Stimulated activated CD8-positive, alpha-beta memory T cell treated with anti-CD3 and anti-CD28 coated beads, Interleukin-12 subunit alpha, Interleukin-12 subunit beta, amount 100 ng/mL, for 24 hours (primary cell): Measurements from ENCODE around the gene GCLC.
"Not testable (repeated sequence)": the region's sequence is repeated elsewhere in the genome, so short reads cannot be mapped to it uniquely, and the experiment has no call there.

Experiments used
- DNase-seq: peaks from one replicate; pipeline ENCODE4 v3.0.0-alpha.2; 2020; ENCODE audit errors: extremely low read depth

GCLC gene

DNA sequence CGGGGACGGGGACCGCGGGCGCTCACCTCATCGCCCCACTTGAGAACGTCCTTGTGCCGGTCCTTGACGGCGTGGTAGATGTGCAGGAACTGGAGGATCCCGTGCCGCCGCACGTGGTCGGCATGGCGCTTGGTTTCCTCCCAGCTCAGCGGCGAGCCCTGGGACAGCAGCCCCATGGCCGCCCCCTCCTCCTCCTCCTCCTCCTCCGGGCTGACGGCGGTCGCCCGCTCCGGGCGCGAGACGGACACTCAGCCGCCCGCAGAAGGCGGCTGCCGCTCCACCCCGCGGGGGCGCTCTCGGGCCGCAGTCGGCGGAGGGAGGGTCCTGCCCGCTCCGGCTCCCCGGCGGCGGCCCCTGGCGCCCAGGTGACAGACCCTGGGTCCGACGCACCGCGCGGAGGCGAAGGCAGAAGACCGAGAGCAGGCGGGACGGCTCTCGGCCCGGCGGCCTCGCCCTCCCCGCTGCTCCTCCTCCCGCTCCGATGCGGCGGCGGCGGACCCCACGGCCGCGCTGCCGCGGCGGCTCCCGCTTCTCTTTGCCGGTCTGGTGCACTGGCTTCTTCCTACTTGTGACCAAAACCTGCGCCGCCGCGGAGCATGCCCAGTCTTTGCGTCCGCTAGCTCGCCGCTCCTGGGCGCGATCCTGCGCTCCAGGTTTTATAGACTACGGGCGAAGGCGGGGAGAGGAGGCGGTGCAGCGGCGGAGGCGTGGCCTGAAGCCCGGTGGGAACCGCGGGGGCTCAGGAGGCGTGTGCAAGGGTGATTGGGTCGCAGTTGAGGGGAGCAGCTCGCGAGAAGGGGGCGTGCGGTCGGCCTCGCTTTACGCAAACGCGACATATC is at the start of gene GCLC:
Gene GCLC (minus strand): TSS at position 632 of the 839 bp plus-strand sequence. CDS start 456 bp downstream, at position 176.
- peak; percentile 83 for DNase-seq

DNA sequence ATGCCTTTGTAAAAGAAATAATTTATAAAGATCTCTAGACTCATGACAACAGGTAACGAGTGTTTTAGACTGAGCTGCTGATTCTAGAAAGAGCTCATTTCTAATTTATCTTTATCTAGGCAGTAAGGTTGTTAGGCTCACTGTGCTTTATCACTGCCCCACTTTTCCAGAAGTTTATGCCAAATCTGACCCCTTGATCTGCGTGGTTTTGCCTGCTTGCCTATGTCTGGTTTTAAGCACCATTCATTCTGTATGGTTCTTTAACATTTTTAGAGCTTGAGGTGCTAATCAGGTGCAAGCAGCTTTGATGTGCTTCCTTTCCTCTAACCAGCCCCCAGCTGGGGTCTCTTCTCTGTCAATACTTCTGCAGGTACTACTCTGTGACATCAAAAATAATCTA is 49.7 kb upstream of the GCLC start:
- DNase-seq: no peak

DNA sequence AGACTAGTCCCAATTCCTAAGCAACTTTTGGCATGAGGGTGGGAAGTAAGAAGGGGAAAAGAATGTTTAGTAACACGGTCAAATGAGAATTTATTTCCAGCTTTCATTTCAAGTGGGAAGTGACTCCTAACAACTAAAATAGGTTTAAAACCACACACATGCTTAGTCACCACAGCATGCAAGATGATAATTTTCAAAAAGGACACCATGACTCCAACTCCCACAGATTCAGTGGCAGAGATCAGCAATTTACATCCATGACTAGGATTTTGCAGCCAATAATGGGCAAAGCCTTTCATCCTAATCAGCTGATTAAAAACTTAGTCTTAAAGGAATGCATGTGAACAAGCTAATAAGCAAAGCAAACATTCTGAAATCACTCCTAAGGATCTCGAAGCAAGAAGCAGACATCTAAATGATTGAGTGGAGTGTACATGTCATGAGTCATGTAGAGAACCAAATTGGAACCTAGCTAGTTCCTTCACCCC is 48.1 kb upstream of the GCLC start:
- DNase-seq: no peak

DNA sequence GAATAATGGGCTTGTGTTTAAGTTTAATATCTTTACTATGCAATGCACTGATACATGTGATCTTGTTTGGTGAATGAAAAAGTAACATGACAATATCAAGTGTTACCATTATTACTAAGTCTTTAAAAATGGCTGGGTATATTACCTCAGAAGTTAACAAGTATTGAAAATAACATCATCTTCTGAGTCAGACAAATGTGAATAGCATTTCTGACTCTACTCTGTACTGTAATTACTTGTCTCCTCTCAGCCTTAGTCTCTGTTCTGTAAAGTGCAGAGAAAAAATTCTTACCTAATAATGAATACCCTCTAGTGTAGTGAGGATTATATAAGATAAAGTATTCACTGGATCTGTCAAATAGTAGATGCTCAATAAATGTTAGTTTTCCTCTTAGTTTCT is 47.0 kb upstream of the GCLC start:
- no peak for DNase-seq

DNA sequence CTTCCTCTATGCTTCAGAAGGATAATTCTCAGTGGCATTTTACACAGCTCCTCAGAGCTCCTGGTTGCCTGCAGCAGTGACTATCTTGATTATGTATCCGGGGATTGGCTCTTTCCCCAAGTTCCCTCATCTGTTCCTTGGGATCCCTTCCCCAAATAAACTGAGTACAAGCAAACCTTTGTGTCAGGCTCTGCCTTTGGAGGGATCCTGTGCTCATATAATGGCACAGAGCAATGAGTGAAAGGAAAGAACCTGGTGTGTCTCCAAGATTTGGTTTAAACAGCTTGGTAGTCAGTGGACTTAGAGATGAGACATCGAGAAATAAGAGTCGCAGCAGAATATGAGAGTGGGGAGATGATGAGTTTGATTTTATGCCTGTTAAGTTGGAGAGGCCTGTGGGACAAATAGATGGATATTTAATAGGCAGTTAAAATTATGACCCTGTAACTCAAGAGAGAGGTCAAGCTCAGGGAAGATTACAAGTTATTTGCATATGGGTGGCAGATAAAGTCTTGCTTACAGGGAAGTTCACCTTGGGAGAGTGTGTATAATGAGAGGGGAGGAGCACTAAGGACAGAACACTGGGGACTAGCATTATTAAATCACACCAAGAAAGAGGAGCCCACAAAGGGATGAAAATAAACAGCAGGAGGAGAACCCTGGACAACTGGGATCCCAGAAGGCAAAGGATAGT is 44.1 kb upstream of the GCLC start:
- no peak for DNase-seq

DNA sequence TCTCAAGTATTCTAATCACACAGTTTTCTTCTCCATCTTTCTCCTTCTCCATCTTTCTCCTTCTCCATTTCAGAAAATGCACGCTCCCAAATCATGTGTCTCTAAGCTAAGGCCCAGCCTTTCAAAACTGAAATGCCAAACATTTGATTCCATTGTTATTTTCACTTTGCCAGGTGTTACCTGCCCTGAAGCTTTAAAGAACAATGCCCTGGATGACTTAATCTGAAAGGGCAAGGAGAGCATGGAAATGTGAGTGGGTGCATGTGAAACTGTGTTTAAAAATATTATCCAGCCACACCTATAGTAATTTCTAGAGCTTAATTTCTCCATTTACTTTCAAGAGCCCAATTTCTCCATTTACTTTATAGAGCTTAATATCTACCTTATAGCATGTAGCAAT is 42.4 kb upstream of the GCLC start:
- no peak for DNase-seq

DNA sequence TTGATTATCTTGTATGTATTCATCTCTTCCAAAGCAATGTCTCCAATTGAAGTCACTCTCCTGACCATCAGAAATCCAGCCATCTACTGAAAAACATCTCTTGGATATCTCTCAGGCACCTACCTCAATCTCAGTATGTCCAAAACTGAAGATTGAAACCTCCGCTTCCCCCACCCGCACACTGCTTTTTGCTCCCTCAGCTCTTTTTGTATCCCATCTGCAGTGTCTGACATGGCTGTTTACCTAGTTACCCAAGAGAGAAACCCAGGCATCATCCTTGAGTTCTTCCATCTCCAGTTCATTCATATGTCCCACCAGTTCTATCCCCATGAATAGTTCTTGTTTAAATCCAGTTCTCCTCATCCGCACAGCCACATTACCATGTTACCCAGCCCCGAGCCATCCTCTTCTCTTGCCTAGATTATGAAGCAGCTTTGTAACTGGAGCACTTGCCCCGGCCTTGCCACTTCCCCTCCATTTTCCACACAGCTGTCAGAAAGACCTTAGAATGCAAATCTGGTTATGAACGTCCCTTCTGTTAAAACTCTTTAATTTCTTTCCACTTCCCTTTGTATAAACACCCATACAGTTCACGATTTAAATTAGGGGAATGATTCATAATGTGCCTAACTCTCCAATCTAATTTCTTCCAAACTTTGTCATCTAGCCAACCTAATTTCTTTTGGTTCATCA is 40.5 kb upstream of the GCLC start:
- DNase-seq: no peak

DNA sequence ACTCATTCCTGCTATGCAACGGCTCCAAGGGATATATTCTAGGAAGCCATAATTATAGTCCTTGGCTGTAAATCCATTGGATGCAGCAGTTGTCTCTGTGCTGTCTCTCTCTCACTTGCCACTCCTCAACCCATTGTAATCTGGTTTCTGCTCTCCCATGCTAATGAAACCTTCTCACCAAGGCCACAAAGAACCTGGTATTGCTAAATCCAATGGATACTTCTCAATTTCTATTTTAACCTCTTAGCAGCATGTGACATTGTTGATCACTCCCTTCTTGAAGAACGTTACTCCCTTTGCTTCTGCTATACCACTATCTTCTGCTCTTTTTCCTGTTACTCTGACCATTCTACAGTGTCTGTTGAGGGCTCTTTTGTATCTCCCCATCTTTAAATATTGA is 39.8 kb upstream of the GCLC start:
- DNase-seq: no peak

DNA sequence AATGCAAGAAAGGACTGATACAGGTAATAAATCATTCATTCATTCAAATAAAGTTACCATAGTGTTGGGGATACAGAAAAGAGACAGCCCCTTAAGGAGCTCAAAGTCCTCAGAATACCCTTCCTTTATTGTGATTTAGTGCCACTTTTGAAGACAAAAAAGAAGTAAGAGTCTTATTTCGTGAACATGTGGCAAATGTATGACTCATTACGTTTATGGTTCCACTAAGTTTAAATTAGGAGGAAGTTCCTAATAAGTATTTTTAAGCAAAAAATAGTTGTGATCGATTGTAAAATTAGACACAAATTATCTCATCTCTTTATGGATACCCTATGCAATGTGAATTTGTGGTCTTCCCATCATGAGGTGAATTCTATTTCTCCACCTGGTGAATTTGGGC is 38.5 kb upstream of the GCLC start:
- DNase-seq: no peak

DNA sequence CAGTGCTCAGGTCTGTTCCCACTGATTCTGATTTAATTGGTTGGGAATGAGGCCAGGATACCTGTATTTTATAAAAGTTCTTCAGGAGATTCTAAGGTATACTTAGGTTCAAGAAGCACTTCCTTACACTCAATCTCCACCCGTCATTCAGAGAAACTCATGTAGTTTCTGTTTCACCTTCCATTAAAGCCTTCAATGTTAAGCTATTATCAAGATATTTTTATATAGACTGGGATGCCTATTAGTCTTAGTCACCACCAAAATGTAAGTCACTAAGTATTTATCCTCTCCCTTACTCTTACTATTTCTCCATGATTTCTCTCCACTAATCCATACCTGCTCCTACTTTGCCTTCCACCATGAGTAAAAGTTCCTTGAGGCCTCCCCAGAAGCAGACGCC is 38.1 kb upstream of the GCLC start:
- no peak for DNase-seq

DNA sequence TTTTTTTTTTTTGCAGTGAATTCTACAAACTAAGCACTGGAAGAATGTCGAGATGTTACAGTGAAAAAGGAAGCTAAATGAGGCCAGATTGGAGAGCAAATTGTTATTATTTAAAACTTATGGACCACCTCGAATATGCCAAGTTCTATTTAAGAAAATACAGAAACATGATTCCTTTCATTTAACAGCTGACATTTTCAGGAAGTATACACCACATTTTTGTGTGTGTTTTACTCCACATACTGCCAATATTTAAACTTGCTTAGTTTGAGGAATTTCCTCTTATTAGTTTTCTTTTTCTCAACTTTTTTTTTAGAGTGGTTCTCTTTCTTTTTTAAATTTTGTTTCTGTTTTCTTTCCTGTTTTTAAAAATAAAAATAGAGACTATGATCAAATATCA is 37.0 kb upstream of the GCLC start:
- no peak for DNase-seq

DNA sequence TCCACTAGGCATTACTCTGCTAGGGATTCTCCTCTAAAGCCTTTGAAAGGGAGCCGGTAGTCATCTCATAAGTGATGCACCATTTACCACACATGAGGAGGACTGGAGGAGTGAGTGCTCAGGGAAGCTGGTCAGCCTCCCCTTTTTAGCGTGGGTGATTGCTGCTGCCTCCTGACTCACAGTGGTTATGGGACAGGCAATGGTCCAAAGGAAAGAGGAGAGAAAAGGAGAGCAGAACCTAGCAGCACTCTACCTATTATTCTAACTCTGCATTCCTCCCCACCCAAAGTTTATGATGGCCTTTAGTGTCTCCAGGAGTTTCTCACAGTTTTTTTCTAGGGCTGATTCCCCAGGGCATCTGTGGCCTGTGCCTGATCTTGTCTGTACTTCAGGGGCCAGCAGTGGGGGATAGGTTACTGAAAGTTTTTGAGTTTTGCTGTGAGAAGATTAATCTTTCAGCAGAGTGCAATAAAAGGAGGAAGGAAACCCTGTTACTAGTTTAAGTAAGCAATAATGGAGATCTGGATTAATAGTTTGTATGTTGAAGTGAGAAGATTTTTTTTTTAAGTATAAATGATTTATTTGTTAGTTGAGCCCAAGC is 36.4 kb upstream of the GCLC start:
- DNase-seq: no peak

DNA sequence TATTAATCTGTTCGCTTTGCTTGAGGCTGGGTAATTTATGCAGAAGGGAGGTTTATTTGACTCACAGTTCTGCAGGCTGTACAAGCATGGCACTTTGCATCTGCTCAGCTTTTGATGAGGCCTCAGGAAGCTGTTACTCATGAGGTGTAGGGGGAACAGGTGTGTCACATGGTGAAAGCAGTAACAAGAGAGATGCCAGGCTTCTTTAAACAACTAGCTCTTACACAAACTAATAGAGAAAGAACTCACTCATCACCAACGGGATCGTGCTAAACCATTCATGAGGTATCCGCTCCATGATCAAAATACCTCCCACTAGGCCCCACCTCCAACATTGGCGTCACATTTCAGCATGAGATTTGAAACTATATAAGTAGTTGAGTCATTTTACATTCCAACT is 34.4 kb upstream of the GCLC start:
- no peak for DNase-seq

DNA sequence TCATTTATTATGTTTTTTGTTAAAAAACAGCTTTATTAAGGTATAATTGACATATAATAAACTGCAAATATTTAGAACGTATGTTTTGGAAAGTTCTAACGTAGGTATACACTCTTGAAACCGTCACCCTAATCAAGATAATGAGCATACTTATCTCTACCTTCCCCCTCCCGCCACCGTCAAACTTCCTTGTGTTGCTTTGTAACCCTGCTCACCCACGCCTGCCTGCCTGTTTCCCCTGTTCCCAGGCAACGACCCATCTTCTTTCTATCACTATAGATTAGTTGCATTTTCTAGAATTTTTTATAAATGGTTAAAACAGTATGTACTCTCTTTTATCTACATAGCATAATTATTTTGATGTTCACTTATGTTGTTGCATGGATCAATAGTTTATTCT is 33.5 kb upstream of the GCLC start:
- no peak for DNase-seq

DNA sequence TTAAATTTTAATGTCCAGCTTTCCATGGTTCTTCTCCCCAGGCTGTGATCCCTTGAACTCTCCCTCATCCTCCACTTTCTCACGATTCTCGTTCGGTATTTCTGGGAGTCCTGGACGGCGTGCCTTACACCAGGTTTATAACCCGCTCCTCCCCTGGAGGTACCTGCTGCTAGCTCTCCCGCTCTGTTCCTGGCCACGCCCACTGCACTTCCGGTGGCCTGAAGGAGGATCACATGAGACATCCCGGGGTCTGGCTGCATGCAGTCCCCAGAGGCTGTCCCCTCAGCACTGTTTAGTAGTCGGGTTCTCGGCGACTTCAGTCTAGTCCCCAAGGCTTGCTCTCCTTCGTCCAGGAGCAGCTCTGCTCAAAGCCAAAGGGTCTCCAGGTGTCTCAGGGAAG is 28.4 kb upstream of the GCLC start:
- DNase-seq: no peak

DNA sequence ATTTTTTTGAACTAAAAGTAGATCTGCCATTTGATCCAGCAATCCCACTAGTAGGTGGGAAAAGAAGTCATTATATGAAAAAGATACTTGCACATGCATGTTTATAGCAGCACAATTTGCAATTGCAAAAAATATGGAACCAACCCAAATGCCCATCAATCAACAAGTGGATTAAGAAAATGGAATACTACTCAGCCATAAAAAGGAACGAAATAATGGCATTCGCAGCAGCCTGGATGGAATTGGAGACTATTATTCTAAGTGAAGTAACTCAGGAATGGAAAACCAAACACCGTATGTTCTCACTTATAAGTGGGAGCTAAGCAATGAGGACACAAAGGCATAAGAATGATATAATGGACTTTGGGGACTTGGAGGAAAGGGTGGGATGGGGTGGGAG is 27.5 kb upstream of the GCLC start:
- DNase-seq: not testable (repeated sequence)

DNA sequence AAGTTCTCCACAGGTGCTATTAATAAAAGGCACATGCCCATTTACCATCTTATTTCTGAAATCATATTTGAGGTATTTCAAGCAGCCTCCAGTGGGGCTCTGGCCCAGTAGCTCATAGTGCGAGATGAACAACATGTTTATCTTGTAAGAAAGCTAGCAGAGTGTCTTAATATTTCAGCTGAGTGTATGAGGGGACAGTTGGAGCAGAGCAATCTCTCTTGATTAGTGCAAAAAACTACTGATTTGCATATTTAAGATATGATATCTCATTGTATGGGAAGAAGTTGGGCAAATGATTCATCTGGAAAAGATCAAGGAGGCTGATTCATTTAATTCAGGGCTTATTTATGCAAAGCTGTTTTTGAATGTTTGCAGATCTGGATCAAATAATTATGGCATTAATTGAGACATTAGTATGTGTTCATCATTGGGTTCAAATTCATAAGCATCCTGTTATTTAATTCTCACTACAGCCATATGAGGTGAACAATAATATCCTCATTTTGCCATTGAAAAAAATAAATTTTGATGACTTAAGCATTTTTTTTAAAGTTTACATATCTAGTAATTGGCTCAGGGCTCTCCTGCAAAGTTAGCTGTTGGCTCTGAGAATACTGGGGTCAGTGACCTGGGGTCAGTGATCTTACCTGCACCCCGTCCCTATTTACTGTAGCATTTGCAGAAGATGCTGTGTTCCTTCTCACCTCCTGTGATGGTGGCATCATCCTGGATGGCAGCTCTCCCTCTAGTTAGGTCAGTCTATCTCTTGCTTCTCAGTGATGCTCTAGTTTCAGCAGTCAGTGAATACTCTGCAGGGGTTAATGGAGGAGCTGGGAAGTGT is 24.1 kb upstream of the GCLC start:
- no peak for DNase-seq

DNA sequence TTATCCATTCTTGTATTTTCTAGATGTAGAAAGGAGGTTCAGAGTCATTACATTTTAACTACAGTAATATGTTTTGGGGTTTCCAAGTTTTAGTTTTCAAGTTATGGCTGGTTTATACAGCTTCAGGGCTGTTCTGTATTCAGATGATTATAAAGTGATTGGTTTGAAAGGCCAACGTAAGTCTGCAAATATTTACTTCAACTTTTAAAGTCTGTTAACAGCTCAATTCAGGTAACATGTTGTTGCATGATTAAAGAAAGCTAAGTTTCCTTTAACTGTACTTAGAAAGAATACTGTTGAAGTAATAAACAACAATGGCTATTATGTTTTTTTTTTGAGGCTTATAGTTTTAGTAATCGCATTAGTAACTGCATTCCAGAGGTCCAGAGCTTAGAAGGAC is 22.8 kb upstream of the GCLC start:
- DNase-seq: no peak

DNA sequence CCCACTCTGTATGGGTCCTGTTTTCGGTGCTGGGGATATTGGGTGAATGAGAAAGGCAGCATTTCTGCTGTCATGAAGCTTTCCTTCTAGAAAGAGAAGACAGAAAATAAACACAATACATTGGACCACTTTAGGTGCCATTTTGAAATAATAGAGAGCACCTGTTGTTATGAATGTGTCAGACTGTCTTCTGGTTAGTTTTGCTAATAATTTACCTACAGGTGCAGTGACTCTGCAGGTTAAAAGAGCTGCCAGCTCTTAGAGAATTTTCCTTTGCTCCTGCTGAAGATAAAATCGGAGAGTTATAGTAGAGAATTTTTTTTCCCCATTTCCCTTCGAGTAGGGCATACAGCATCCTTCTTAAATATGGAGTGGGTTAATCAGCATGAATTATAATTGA is 21.9 kb upstream of the GCLC start:
- DNase-seq: no peak

DNA sequence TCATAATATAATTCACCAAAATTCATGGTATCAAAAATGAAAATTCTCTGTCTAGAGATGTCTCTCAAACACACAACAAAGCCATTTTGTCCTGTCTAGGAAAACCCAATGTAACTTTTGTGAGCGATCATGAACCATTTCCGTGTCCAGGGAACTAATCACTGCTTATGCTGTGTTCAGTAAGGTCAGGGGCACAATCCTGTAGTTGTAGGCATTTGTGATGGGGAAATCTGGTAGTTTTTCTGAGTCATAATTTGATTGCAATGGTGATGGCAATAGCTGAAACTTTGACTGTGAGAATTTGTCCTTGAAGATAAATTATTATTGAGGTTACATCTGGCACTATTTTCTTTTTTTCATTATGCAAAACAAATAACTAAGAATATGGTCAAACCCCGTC is 21.0 kb upstream of the GCLC start:
- DNase-seq: no peak

DNA sequence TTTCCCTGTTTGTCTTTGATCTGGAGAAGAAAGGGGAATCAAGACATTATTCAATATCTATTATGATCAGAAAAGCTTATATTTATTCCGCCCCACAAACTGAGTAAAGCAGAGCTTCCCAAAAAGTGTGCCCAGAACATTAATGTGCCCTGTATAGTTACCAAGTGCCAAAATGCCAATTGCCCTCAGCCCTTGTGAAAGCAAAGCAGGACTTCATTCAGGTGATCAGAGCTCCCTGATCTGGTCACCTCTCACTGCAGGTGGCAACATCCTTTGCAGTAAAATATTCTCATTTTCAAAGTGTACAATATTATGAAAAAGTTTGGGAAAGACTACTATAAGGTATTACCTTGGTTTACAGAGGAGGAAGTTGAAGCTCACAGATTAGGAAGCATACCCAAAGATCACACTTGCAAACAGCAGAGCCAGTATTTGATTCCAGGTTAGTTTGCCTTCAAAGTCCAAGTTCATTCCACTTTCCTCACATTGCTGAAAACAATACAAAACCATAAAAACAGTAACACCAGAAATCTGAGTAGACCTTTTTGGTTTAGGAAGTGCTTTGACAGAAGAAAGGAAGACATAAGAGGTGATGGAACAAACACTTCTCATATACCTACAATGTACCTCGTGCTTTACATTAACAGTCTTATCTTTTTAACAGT is 19.6 kb upstream of the GCLC start:
- no peak for DNase-seq
